Suppressor macrophage treated with lipopolysaccharide for 1 hour (primary cell): Measurements from ENCODE around the gene DCAF12L1.

Experiments used
- DNase-seq, 3 donors: peaks; one replicate each; pipeline ENCODE4 v3.0.0-alpha.2; 2020 to 2022

The DCAF12L1 gene

GRCh38 chrX:126552313-126553022 lies at the start of gene DCAF12L1:
Gene DCAF12L1 (minus strand): TSS chrX:126552814. CDS start chrX:126552608, 206 bp downstream.
- DNase-seq, result no peak

- no peak for DNase-seq
Observed at GRCh38 chrX:126580877-126581276, 28.3 kb upstream of the DCAF12L1 start.

- no peak for DNase-seq
Observed at GRCh38 chrX:126575911-126576310, 23.3 kb upstream of the DCAF12L1 start.

GRCh38 chrX:126557151-126557550 lies 4.5 kb upstream of the DCAF12L1 start:
- no peak for DNase-seq

GRCh38 chrX:126551725-126552312 lies 795 bp downstream of the DCAF12L1 start:
- no peak for DNase-seq

GRCh38 chrX:126551306-126551705 lies 1.3 kb downstream of the DCAF12L1 start:
- no peak for DNase-seq

GRCh38 chrX:126550816-126551215 lies 1.8 kb downstream of the DCAF12L1 start:
- no peak for DNase-seq

GRCh38 chrX:126509923-126510322 lies 42.7 kb downstream of the DCAF12L1 start:
- no peak for DNase-seq
